Gastrocnemius medialis (tissue), 4 donors: Measurements from ENCODE around the gene USP31. TPM values are rescaled to one million over a fixed set of nuclear protein-coding genes. Genes with fewer than 3 reads are reported as not detected.

Source experiments
- ATAC-seq, 2 donors: fragments of 150-250 bp; one replicate each; pipeline ENCODE4 v1.9.1; 2016
- DNase-seq, 2 donors: peaks; one replicate each; pipeline ENCODE4 v3.0.0-alpha.2; 2019
- H3K27ac ChIP-seq, 4 donors: fragments of 200-600 bp; sonication (generic); 1 replicate in 1 of 4; 2 replicates in 3 of 4; pipeline ENCODE4 v1.5.1; 2016 to 2018; ENCODE audit warnings: mild to moderate bottlenecking in 2 of 4, moderate library complexity in 1 of 4
- H3K27me3 ChIP-seq, 3 donors: fragments of 200-600 bp; sonication (generic) in 2 of 3; 1 replicate in 1 of 3; 2 replicates in 2 of 3; pipeline versions ENCODE4 v1.5.1 to v1.6.0; 2016 to 2019; ENCODE audit warnings: mild to moderate bottlenecking in 1 of 3, moderate library complexity in 1 of 3
- H3K36me3 ChIP-seq, 2 donors: fragments of 200-600 bp; sonication (generic) in 1 of 2; one replicate each; pipeline ENCODE4 v1.5.1; 2017 to 2018
- H3K4me1 ChIP-seq, 2 donors: fragments of 200-600 bp; sonication (generic) in 1 of 2; one replicate each; pipeline ENCODE4 v1.5.1; 2016 to 2017; ENCODE audit warnings: mild to moderate bottlenecking in 2 of 2
- H3K4me3 ChIP-seq, 4 donors: fragments of 200-600 bp; sonication (generic) in 3 of 4; 1 replicate in 1 of 4; 2 replicates in 3 of 4; pipeline ENCODE4 v1.5.1; 2016 to 2019; ENCODE audit warnings: mild to moderate bottlenecking in 2 of 4
- H3K9me3 ChIP-seq, 3 donors: fragments of 200-600 bp; sonication (generic) in 2 of 3; 1 replicate in 1 of 3; 2 replicates in 2 of 3; pipeline ENCODE4 v1.5.1; 2016 to 2019
- POLR2A ChIP-seq, 2 donors: fragments of 450-650 bp; IDR thresholded peaks; one replicate each; pipeline ENCODE4 v1.6.1; 2017; ENCODE audit warnings: antibody characterized with exemption in 2 of 2, mild to moderate bottlenecking in 2 of 2, moderate library complexity in 2 of 2
- in situ Hi-C, 4 donors: fragments of 200-750 bp; cut with MboI; loops; one replicate each; pipeline versions ENCODE4 v1.15.0 to v1.8.0; 2017; ENCODE audit warnings: low sequenced_read_pairs in 4 of 4
- intact Hi-C: fragments of 100-400 bp; cut with DNase I; formaldehyde crosslinking; loops from one replicate; pipeline ENCODE4 v1.15.1; 2023; ENCODE audit warnings: low total_unique reads
- total RNA-seq, 4 donors: library from RNA; depleted of rRNA; stranded (reverse); fragments of >200 nt; gene quantifications; one replicate each; pipeline versions ENCODE4 v1.1.0 to v1.2.3, GENCODE V29; 2016
- TF ChIP-seq, protein P1 (sequence below), 5 experiments: fragments of 450-650 bp in 3 of 5; fragments of 200-600 bp in 2 of 5; sonication (generic) in 2 of 5; IDR thresholded peaks in 4 of 5; conservative IDR thresholded peaks in 1 of 5; 1 replicate in 4 of 5; 2 replicates in 1 of 5; pipeline ENCODE4 v1.5.1; 2016 to 2019; ENCODE audit warnings: antibody characterized with exemption in 5 of 5, mild to moderate bottlenecking in 3 of 5, moderate library complexity in 3 of 5

USP31 gene
- total RNA-seq, 4 donors from 2014 or later: 13.2 to 23.3 (median 18.7) TPM

GRCh38 chr16:23160082-23160481 is 10.8 kb upstream of the USP31 start:
- ATAC-seq (no peak), DNase-seq (no peak)
- TF ChIP-seq, protein P1, sequence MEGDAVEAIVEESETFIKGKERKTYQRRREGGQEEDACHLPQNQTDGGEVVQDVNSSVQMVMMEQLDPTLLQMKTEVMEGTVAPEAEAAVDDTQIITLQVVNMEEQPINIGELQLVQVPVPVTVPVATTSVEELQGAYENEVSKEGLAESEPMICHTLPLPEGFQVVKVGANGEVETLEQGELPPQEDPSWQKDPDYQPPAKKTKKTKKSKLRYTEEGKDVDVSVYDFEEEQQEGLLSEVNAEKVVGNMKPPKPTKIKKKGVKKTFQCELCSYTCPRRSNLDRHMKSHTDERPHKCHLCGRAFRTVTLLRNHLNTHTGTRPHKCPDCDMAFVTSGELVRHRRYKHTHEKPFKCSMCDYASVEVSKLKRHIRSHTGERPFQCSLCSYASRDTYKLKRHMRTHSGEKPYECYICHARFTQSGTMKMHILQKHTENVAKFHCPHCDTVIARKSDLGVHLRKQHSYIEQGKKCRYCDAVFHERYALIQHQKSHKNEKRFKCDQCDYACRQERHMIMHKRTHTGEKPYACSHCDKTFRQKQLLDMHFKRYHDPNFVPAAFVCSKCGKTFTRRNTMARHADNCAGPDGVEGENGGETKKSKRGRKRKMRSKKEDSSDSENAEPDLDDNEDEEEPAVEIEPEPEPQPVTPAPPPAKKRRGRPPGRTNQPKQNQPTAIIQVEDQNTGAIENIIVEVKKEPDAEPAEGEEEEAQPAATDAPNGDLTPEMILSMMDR (IDR thresholded peaks at IDR 0.05 in 4 of 5, conservative IDR thresholded peaks at IDR 0.05 in 1 of 5): no peak
- TF ChIP-seq POLR2A (IDR thresholded peaks at IDR 0.05): no peak
- Histone ChIP-seq H3K4me3 (no peak overlapping the region), H3K4me1 (no peaks in the 10 kb centered on the region), H3K36me3 (no peaks in the 10 kb centered on the region), H3K9me3 (no peaks in the 10 kb centered on the region), H3K27ac (no peak overlapping the region), H3K27me3 (no peaks in the 10 kb centered on the region)
- in situ Hi-C loops (no loop called here), intact Hi-C loops (no loop called here)

DNA sequence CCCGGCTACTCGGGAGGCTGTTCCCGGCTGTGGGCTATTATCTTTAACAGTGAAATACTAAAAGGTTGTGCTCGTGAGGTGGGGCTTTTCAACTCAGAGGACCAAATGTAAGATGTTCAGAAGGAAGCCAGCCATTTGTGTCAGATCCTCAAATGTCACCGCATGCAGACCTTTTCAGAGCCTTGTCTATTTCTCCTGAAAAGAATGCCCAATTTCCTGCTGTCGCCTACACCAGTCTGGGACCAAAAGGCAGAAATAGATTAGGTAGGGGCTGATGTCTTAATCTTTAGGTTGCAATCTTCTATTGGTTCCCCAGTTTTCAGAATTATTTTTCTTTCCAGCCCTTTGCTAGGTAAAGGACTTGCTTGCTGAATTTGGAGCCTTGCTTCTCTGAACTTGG is 8.9 kb upstream of the USP31 start:
- no peak overlapping the region for H3K27ac ChIP-seq
- no peaks in the 10 kb centered on the region for H3K4me1 ChIP-seq
- in situ Hi-C loops: loop anchor here in 1 of 4 donors (10.0 kb wide), 1 partner anchor 83 kb away; no protein-coding TSS in a partner anchor
- H3K36me3 ChIP-seq: no peaks in the 10 kb centered on the region
- DNase-seq (no peak), ATAC-seq (no peak)
- no peaks in the 10 kb centered on the region for H3K27me3 ChIP-seq
- no peak overlapping the region for H3K4me3 ChIP-seq
- H3K9me3 ChIP-seq: no peaks in the 10 kb centered on the region
- intact Hi-C loops: no loop called here
- TF ChIP-seq POLR2A (IDR thresholded peaks at IDR 0.05): no peak
- TF ChIP-seq, protein P1 (IDR thresholded peaks at IDR 0.05 in 4 of 5, conservative IDR thresholded peaks at IDR 0.05 in 1 of 5): no peak

- no peak for ATAC-seq
Measured at GRCh38 chr16:23156946-23157460, 7.8 kb upstream of the USP31 start.

DNA sequence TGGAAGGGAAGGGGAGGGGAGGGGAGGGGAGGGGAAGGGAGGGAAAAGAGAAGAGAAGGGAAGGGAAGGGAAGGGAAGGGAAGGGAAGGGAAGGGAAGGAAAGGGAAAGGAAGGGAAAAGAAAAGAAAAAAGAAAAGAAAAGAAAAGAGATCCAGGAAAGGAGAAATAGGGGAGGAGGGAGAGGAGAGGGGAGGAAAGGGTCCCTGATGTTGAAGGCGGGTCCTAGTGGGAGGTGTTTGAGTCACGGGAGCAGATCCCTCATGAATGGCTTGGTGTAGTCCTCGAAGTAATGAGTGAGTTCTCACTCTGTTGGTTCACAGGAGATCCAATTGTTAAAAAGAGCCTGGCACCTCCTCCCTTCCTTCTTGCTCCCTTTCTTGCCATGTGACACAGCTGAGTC is 6.9 kb upstream of the USP31 start:
- H3K4me3 ChIP-seq: no peak overlapping the region
- ATAC-seq (no peak), DNase-seq (no peak)
- no peaks in the 10 kb centered on the region for H3K4me1 ChIP-seq
- H3K9me3 ChIP-seq: no peaks in the 10 kb centered on the region
- in situ Hi-C loops: loop anchor here in 1 of 4 donors (10.0 kb wide), 1 partner anchor 81 kb away; no protein-coding TSS in a partner anchor
- TF ChIP-seq, protein P1 (IDR thresholded peaks at IDR 0.05 in 4 of 5, conservative IDR thresholded peaks at IDR 0.05 in 1 of 5): no peak
- TF ChIP-seq POLR2A (IDR thresholded peaks at IDR 0.05): no peak
- H3K36me3 ChIP-seq: no peaks in the 10 kb centered on the region
- H3K27ac ChIP-seq: no peak overlapping the region
- intact Hi-C loops: no loop called here
- no peaks in the 10 kb centered on the region for H3K27me3 ChIP-seq

More at GRCh38 chr16:23156946-23157460, 7.8 kb upstream of the USP31 start:
- H3K27me3 ChIP-seq: no peaks in the 10 kb centered on the region
- H3K4me3 ChIP-seq: no peak overlapping the region
- no peaks in the 10 kb centered on the region for H3K9me3 ChIP-seq
- in situ Hi-C loops (loop anchor here in 1 of 4 donors (10.0 kb wide), 1 partner anchor 82 kb away; no protein-coding TSS in a partner anchor), intact Hi-C loops (no loop called here)
- TF ChIP-seq, protein P1 (IDR thresholded peaks at IDR 0.05 in 4 of 5, conservative IDR thresholded peaks at IDR 0.05 in 1 of 5): no peak
- no peak for TF ChIP-seq POLR2A (IDR thresholded peaks at IDR 0.05)
- DNase-seq: no peak
- no peak overlapping the region for H3K27ac ChIP-seq
- H3K36me3 ChIP-seq: no peaks in the 10 kb centered on the region
- no peaks in the 10 kb centered on the region for H3K4me1 ChIP-seq
